T-helper 1 cell treated with Interleukin-12 subunit alpha and Interleukin-12 subunit beta and Interleukin-4 antibody, amounts not matched to agents 30 μg/mL and 1 μg/mL, for 36 hours (primary cell): Measurements from ENCODE around the gene SEC23IP.
"Not testable (repeated sequence)": the region's sequence is repeated elsewhere in the genome, so short reads cannot be mapped to it uniquely, and the experiment has no call there.

ENCODE experiments used
- H3K27ac Mint-ChIP-seq: one replicate; pipeline ENCODE4 v1.8.0; 2021; ENCODE audit warnings: mild to moderate bottlenecking, mixed read lengths
- H3K27me3 Mint-ChIP-seq: one replicate; pipeline ENCODE4 v1.8.0; 2021; ENCODE audit warnings: low read depth, mixed read lengths
- H3K36me3 Mint-ChIP-seq: one replicate; pipeline ENCODE4 v1.8.0; 2021; ENCODE audit warnings: low read depth, mixed read lengths
- H3K4me1 Mint-ChIP-seq: one replicate; pipeline ENCODE4 v1.8.0; 2021; ENCODE audit warnings: low read depth, mixed read lengths
- H3K4me3 Mint-ChIP-seq: one replicate; pipeline ENCODE4 v1.8.0; 2021; ENCODE audit warnings: mild to moderate bottlenecking, moderate library complexity, mixed read lengths
- H3K9me3 Mint-ChIP-seq: one replicate; pipeline ENCODE4 v1.8.0; 2021; ENCODE audit warnings: mixed read lengths

The SEC23IP gene

DNA sequence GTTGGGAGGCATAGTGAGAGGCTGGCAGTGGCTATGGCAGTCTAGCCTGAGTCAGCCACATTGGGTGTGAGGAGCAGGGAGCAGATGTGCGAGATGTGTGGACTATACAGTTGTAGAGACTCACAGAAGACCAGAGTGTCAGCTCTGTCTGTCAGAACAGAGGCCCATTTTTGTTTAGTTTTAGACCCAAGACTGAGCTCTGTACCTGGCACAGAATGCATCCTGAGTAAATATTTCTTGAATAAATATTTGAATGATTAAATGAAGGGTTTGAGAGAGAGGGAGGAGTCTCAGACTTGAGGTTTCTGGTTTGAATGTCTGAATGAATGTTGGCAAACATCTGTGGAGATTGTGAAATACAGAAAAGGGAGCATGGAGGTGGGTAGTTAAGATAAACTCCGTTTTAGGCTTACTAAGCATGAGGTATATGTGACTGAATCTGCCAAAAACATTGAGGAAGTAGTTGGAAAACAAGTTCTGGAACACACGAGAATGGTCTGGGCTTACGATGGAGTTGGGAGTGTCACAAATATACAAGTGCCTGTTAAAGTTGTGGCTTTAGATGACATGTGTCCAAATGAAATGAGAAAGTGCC lies 3.6 kb downstream of the SEC23IP start:
- no peak overlapping the region for H3K27ac Mint-ChIP-seq
- no peaks in the 10 kb centered on the region for H3K27me3 Mint-ChIP-seq
- H3K4me3 Mint-ChIP-seq, result no peak overlapping the region
- H3K9me3 Mint-ChIP-seq, result no peaks in the 10 kb centered on the region
- H3K36me3 Mint-ChIP-seq, result peaks cover 26% of the 10 kb centered on the region
- peaks cover 52% of the 10 kb centered on the region for H3K4me1 Mint-ChIP-seq

DNA sequence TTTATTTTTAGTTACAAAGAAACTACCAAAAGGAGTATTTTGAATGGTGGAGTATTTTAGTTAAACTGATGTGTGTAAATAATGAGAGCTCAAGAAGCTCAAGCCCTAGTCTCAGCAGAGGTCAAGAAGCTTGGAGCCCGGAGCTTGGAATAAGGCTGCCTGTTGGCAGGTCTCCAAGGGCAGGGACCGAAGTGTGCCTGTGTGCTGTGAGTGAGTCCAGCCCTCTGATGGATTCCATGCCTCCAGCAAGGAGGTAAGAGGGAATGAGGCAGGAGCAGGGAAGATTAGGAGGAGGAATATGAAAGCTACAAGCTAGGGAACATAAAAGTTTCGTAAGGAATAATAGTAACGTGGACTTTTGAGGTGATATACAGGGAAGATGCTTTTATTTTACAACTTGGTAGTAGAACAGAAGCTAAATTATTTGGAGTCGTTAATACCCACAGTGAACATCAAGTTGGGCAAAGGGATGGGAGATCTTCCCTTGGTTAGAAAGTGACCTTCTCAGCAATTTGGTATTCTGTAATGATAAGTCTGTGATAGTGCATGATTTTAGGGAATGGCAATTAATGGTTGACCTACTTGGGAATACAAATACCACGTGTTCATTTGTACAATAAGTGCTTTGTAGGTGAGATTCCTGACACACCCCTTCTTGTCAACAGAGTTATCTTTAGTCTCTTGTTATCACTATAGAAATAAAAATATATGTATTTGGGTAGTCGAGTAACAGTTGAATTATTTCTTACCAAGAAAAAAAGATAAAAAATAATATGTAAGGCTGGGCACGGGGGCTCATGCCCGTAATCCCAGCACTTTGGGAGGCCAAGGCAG lies 4.6 kb downstream of the SEC23IP start:
- H3K27me3 Mint-ChIP-seq, result no peaks in the 10 kb centered on the region
- H3K4me1 Mint-ChIP-seq, result peaks cover 50% of the 10 kb centered on the region
- H3K4me3 Mint-ChIP-seq, result no peak overlapping the region
- H3K27ac Mint-ChIP-seq, result no peak overlapping the region
- H3K9me3 Mint-ChIP-seq, result no peaks in the 10 kb centered on the region
- peaks cover 26% of the 10 kb centered on the region for H3K36me3 Mint-ChIP-seq

DNA sequence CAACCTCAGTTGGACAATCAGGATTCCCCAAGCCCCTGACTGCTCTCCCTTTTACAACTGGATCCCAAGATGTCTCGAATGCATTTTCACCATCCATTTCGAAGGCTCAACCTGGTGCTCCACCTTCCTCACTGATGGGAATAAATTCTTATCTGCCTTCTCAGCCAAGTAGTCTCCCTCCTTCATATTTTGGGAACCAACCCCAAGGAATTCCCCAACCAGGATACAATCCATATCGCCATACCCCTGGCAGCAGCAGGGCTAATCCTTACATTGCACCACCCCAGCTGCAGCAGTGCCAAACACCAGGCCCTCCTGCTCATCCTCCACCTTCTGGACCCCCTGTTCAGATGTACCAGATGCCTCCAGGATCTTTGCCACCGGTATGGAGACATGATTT lies 6.0 kb downstream of the SEC23IP start:
- Mint-ChIP-seq H3K4me1 (peaks cover 49% of the 10 kb centered on the region), H3K9me3 (no peaks in the 10 kb centered on the region), H3K36me3 (peaks cover 31% of the 10 kb centered on the region), H3K27ac (no peak overlapping the region), H3K4me3 (no peak overlapping the region), H3K27me3 (no peaks in the 10 kb centered on the region)

DNA sequence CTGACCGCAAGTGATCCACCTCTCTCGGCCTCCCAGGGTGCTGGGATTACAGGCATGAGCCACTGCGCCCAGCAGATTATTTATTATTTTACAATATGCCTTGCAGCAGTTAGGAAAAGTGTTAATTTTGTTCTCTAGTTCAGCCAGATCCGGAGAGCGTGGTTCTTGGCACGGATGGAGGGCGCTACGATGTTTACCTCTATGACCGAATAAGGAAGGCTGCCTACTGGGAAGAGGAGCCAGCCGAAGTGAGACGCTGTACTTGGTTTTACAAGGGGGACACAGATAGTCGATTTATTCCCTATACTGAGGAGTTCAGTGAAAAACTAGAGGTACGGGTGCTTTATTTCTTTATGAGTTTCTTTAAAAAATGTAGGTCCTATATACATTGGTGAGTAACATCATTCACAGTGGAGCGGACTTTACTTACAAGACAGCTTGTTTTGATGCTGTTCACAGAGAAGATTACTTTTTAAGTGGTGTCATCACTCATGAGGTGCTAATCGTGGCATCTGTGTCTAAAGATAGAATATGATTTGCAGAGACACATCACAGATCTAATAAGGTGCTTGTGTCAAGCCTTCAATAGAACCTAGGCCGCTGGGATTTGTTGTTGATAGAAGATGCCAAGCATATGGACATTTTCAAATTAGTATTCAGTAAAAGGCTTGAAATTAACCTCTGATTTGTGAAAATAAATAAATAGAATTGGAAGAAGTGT lies 11.6 kb downstream of the SEC23IP start:
- H3K27me3 Mint-ChIP-seq, result no peaks in the 10 kb centered on the region
- H3K4me1 Mint-ChIP-seq, result peaks cover 8% of the 10 kb centered on the region
- peaks cover 33% of the 10 kb centered on the region for H3K36me3 Mint-ChIP-seq
- H3K4me3 Mint-ChIP-seq, result no peak overlapping the region
- no peak overlapping the region for H3K27ac Mint-ChIP-seq
- no peaks in the 10 kb centered on the region for H3K9me3 Mint-ChIP-seq

DNA sequence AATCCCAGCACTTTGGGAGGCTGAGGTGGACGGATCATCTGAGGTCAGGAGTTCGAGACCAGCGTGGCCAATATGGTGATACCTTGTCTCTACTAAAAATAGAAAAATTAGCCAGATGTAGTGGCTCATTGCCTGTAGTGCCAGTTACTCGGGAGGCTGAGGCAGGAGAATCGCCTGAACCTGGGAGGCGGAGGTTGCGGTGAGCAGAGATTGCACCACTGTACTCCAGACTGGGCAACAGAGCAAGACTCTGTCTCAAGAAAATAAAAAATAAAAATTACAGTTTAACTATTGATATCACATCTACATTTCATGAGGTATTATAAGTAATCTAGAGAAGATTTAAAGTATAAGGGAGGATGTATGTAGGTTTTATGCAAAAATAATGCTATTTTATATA lies 15.2 kb downstream of the SEC23IP start:
- not testable (repeated sequence) for H3K4me1 Mint-ChIP-seq, H3K9me3 Mint-ChIP-seq, H3K27me3 Mint-ChIP-seq, H3K27ac Mint-ChIP-seq, H3K4me3 Mint-ChIP-seq
- H3K36me3 Mint-ChIP-seq, result peaks cover 33% of the 10 kb centered on the region

DNA sequence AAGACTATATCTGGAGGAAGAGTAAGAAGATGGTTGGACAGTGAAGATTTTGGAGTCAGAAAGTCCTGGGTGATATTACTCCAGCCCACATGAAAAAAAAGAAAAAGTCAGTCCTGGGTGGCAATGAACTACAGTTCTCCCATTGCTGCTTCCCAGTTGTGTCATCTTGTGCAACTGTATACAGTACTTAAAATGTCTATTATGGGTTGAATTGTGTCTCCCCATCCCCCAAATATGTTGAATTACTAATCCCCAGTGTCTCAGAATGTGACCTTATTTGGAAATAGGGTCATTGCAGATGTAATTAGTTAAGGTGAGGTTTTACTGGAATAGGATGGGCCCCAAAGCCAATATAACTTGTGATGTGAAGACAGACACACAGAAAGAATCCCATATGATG lies 15.6 kb downstream of the SEC23IP start:
- no peak overlapping the region for H3K4me3 Mint-ChIP-seq
- H3K36me3 Mint-ChIP-seq, result peaks cover 32% of the 10 kb centered on the region
- H3K9me3 Mint-ChIP-seq, result no peaks in the 10 kb centered on the region
- no peak overlapping the region for H3K27ac Mint-ChIP-seq
- H3K27me3 Mint-ChIP-seq, result no peaks in the 10 kb centered on the region
- peaks cover 4% of the 10 kb centered on the region for H3K4me1 Mint-ChIP-seq

DNA sequence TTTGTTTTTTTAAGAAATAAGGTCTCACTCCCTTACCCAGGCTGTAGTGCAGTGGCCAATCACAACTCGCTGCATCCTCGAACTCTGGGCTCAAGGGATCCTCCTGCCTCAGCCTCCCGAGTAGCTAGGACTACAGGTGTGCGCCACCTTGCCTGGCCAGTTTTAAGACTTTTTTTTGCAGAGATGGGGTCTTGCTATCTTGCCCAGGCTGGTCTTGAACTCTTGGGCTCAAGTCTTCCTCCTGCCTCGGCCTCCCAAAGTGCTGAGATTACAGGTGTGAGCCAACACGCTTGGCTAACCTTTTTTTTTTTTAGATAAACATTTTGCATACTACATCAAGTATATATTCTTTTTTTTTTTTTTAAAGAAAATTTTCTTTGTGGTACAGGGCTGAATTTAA lies 18.2 kb downstream of the SEC23IP start:
- no peak overlapping the region for H3K4me3 Mint-ChIP-seq
- no peaks in the 10 kb centered on the region for H3K27me3 Mint-ChIP-seq
- peaks cover 3% of the 10 kb centered on the region for H3K4me1 Mint-ChIP-seq
- no peaks in the 10 kb centered on the region for H3K9me3 Mint-ChIP-seq
- peaks cover 26% of the 10 kb centered on the region for H3K36me3 Mint-ChIP-seq
- no peak overlapping the region for H3K27ac Mint-ChIP-seq

DNA sequence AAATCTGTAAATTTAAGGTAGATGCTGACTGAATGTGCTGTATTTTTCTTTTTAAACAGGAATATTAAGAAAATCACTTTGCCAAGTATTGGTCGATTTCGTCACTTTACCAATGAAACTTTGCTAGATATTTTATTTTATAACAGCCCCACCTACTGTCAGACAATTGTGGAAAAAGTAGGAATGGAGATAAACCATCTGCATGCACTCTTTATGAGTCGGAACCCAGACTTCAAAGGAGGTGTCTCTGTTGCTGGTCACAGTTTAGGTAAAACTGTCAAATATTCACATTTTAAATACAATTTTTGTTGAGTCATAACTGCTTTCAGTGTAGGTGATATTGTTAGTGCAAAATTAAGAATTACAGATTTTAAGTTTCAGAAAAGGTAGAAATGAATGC lies 25.2 kb downstream of the SEC23IP start:
- H3K27ac Mint-ChIP-seq, result no peak overlapping the region

DNA sequence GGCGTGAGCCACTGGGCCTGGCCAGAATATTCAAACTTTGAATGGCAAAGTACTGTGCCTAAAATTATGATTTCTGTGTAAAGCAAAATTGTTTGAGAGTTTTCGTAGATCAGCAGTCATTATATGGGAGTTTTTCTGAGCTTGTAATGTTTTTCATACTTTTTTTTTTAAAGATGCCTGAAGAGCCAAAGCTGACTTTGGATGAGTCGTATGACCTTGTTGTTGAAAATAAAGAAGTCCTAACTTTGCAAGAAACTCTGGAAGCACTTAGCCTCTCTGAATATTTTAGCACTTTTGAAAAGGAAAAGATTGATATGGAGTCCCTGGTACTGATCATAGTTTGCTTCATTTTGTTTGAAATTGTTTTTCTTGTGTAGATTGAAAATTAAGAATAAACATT lies 26.7 kb downstream of the SEC23IP start:
- Mint-ChIP-seq H3K4me3 (no peak overlapping the region), H3K9me3 (no peaks in the 10 kb centered on the region), H3K27ac (peak overlapping the region; percentile 31), H3K4me1 (peaks cover 12% of the 10 kb centered on the region), H3K27me3 (no peaks in the 10 kb centered on the region), H3K36me3 (peaks cover 41% of the 10 kb centered on the region)

More for the DNA sequence above, 25.2 kb downstream of the SEC23IP start:
- peaks cover 46% of the 10 kb centered on the region for H3K36me3 Mint-ChIP-seq
- H3K4me1 Mint-ChIP-seq, result peaks cover 15% of the 10 kb centered on the region
- no peak overlapping the region for H3K4me3 Mint-ChIP-seq
- H3K27me3 Mint-ChIP-seq, result no peaks in the 10 kb centered on the region
- no peaks in the 10 kb centered on the region for H3K9me3 Mint-ChIP-seq

DNA sequence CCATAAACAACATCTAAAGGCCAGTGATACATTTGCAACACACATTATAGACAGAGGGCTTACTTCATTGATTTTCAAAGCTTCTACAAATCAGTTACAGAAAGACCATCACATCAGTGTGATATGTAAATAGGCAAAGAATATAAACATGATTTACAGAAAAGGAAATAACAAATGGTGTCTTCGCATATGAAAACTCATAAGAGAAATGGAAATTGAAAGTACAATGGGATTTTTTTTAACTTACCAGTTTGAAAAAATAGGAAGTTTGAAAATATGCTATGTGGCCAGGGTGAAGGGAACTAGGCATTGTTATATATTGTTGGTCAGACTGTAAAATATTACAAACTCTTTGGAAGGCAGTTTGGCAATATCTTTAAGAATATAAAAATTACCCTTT lies 27.3 kb downstream of the SEC23IP start:
- Mint-ChIP-seq H3K36me3 (peaks cover 37% of the 10 kb centered on the region), H3K27me3 (no peaks in the 10 kb centered on the region), H3K27ac (peak overlapping the region; percentile 72), H3K4me3 (no peak overlapping the region), H3K4me1 (peaks cover 12% of the 10 kb centered on the region), H3K9me3 (no peaks in the 10 kb centered on the region)

DNA sequence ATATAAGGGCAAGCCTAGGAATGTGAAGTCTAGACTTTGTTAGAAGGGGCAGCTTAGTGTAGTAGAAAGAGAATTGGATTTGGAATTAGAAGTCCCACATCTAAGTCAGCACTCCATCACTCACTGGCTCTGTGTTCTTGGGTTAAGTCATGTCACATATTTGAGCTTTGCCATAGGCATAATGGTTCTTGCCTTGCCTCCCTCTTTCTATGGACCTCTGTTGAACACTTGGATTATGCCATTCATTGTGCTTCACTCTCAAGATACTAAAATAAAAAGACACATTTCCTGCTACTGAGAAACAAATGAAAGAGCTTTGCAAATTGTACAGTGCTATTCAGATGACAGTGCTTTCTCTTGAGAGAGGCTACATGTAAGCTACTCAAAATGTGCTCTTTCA lies 35.9 kb downstream of the SEC23IP start:
- peaks cover 2% of the 10 kb centered on the region for H3K4me1 Mint-ChIP-seq
- peaks cover 25% of the 10 kb centered on the region for H3K36me3 Mint-ChIP-seq
- H3K27ac Mint-ChIP-seq, result no peak overlapping the region
- H3K27me3 Mint-ChIP-seq, result no peaks in the 10 kb centered on the region
- no peak overlapping the region for H3K4me3 Mint-ChIP-seq
- no peaks in the 10 kb centered on the region for H3K9me3 Mint-ChIP-seq

DNA sequence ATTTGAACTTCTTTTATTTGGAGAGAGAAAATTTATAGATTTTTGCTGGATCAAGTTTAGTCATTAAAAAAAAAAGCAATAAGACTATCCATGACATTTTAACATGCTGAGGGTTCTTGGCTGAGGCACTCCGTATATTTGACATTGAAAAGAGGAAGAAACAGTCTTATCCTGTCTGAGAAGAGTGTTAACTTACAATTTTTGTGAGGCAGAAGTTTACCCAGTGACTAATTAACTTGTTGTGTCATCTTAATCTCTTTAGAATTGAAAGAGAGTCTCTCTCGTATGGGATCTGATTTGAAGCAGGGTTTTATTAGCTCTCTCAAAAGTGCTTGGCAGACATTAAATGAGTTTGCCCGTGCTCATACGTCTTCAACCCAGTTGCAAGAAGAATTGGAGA lies 39.3 kb downstream of the SEC23IP start:
- H3K27me3 Mint-ChIP-seq, result no peaks in the 10 kb centered on the region
- peaks cover 2% of the 10 kb centered on the region for H3K4me1 Mint-ChIP-seq
- no peak overlapping the region for H3K27ac Mint-ChIP-seq
- peaks cover 33% of the 10 kb centered on the region for H3K36me3 Mint-ChIP-seq
- no peak overlapping the region for H3K4me3 Mint-ChIP-seq
- H3K9me3 Mint-ChIP-seq, result no peaks in the 10 kb centered on the region

DNA sequence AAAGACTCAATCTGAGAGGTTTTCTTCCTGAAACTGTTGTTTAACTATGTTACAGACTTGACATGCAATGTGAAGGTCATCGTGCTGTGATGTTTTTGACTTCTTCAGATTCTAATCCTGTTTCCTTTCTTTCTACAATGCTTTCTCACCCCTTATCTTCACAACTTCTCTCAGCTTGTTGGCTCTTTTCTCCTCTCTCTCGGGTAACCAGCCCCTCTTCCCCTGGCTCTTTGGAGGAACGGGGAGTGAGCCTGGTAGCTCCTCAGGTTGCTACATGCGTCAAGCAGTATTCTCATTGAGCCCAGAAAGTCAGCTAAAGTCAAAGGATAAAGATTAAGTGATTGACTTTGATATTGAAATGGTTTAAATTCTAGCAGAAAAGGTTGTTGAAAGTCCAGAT lies 40.1 kb downstream of the SEC23IP start:
- no peak overlapping the region for H3K4me3 Mint-ChIP-seq
- H3K27me3 Mint-ChIP-seq, result no peaks in the 10 kb centered on the region
- peaks cover 2% of the 10 kb centered on the region for H3K4me1 Mint-ChIP-seq
- H3K27ac Mint-ChIP-seq, result no peak overlapping the region
- H3K36me3 Mint-ChIP-seq, result peaks cover 30% of the 10 kb centered on the region
- no peaks in the 10 kb centered on the region for H3K9me3 Mint-ChIP-seq

DNA sequence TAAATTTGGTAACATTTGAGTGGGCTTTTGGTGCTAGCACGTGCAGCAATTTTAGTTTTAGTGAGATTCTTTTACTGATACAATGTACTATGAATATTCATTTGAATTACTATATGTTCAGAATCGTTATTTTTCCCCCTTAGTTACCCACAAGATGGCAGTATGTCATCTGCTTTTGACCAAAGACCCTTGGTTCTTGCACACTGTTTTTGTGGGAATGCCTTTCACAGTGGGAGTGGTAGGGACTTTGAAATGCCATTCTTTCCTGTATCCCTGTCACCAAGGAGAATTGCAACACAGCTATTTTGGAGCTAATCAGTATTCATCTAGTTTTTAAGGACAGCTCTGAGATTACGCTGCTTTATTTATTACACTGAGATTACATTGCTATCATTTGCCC lies 40.6 kb downstream of the SEC23IP start:
- peaks cover 28% of the 10 kb centered on the region for H3K36me3 Mint-ChIP-seq
- H3K9me3 Mint-ChIP-seq, result no peaks in the 10 kb centered on the region
- no peaks in the 10 kb centered on the region for H3K27me3 Mint-ChIP-seq
- no peak overlapping the region for H3K4me3 Mint-ChIP-seq
- peaks cover 2% of the 10 kb centered on the region for H3K4me1 Mint-ChIP-seq
- H3K27ac Mint-ChIP-seq, result no peak overlapping the region

DNA sequence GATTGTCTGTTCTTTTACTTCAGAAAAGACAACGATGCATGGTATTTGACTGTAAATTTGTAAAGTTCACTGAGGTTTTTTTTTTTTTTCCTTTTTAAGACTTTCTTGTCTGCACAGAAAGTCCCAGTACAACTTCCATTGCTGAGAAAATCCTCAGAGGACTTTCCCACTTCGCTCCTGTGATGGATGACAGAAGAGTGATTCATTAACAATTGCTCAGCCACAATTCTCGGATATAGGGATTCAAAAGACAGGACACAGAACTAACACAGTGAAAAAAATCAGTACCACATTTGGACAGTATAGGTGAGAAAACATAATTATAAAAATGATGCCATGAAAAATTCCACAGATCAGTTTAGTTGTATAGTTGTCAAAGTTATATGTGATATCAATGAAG lies 48.0 kb downstream of the SEC23IP start:
- Mint-ChIP-seq H3K4me1 (peaks cover 2% of the 10 kb centered on the region), H3K4me3 (no peak overlapping the region), H3K9me3 (no peaks in the 10 kb centered on the region), H3K27ac (no peak overlapping the region), H3K36me3 (peaks cover 27% of the 10 kb centered on the region), H3K27me3 (no peaks in the 10 kb centered on the region)
